Measurements from ENCODE around the gene METTL2B.
"Not testable (repeated sequence)": the region's sequence is repeated elsewhere in the genome, so short reads cannot be mapped to it uniquely, and the experiment has no call there.

Gene METTL2B

GRCh38 chr7:128526062-128526466 is 49.5 kb downstream of the METTL2B start:
- not testable (repeated sequence) for H3K4me1 ChIP-seq (ENCODE audit: control insufficient read depth, insufficient read depth, low read length); H3K27me3 ChIP-seq (ENCODE audit: control insufficient read depth in 1 of 2, insufficient read depth in 2 of 2, low read length in 2 of 2); H3K27ac ChIP-seq (ENCODE audit: low read length); H3K36me3 ChIP-seq (ENCODE audit: control insufficient read depth in 2 of 2, insufficient read depth in 2 of 2, low read length in 2 of 2); H3K9me3 ChIP-seq (ENCODE audit: control insufficient read depth in 2 of 2, low read length in 2 of 2); H3K9ac ChIP-seq (ENCODE audit: low read length in 2 of 2); H3K4me3 ChIP-seq (ENCODE audit: low read length in 2 of 2)

GRCh38 chr7:128529191-128529590 is 52.6 kb downstream of the METTL2B start:
- not testable (repeated sequence) for H3K27me3 ChIP-seq (ENCODE audit: control insufficient read depth in 1 of 2, insufficient read depth in 2 of 2, low read length in 2 of 2); H3K36me3 ChIP-seq (ENCODE audit: control insufficient read depth in 2 of 2, insufficient read depth in 2 of 2, low read length in 2 of 2); H3K9me3 ChIP-seq (ENCODE audit: control insufficient read depth in 2 of 2, low read length in 2 of 2); H3K4me3 ChIP-seq (ENCODE audit: low read length in 2 of 2); H3K9ac ChIP-seq (ENCODE audit: low read length in 2 of 2); H3K27ac ChIP-seq (ENCODE audit: low read length); H3K4me1 ChIP-seq (ENCODE audit: control insufficient read depth, insufficient read depth, low read length)

GRCh38 chr7:128530121-128530854 is 53.7 kb downstream of the METTL2B start:
- H3K27me3 ChIP-seq (ENCODE audit: control insufficient read depth in 1 of 2, insufficient read depth in 2 of 2, low read length in 2 of 2); H3K36me3 ChIP-seq (ENCODE audit: control insufficient read depth in 2 of 2, insufficient read depth in 2 of 2, low read length in 2 of 2); H3K9me3 ChIP-seq (ENCODE audit: control insufficient read depth in 2 of 2, low read length in 2 of 2); H3K4me1 ChIP-seq (ENCODE audit: control insufficient read depth, insufficient read depth, low read length): not testable (repeated sequence)
- Histone ChIP-seq H3K27ac (ENCODE audit: low read length) (peak overlapping the region; percentile 70), H3K4me3 (ENCODE audit: low read length in 2 of 2) (peak overlapping the region; percentile 67 to 76), H3K9ac (ENCODE audit: low read length in 2 of 2) (peak overlapping the region; percentile 62 to 65)

- Histone ChIP-seq H3K9ac (ENCODE audit: low read length in 2 of 2) (peak overlapping the region; percentile 21 to 65), H3K36me3 (ENCODE audit: control insufficient read depth in 2 of 2, insufficient read depth in 2 of 2, low read length in 2 of 2) (no peaks in the 10 kb centered on the region), H3K9me3 (ENCODE audit: control insufficient read depth in 2 of 2, low read length in 2 of 2) (no peaks in the 10 kb centered on the region), H3K4me3 (ENCODE audit: low read length in 2 of 2) (peak overlapping the region in 1 of 2 donors; percentile 76), H3K27ac (ENCODE audit: low read length) (peak overlapping the region; percentile 70), H3K4me1 (ENCODE audit: control insufficient read depth, insufficient read depth, low read length) (peaks cover 10% of the 10 kb centered on the region), H3K27me3 (ENCODE audit: control insufficient read depth in 1 of 2, insufficient read depth in 2 of 2, low read length in 2 of 2) (no peaks in the 10 kb centered on the region)
Measured at GRCh38 chr7:128530855-128531104, 54.2 kb downstream of the METTL2B start.

GRCh38 chr7:128531105-128531954 is 54.8 kb downstream of the METTL2B start:
- H3K27me3 ChIP-seq (ENCODE audit: control insufficient read depth in 1 of 2, insufficient read depth in 2 of 2, low read length in 2 of 2); H3K4me1 ChIP-seq (ENCODE audit: control insufficient read depth, insufficient read depth, low read length); H3K9me3 ChIP-seq (ENCODE audit: control insufficient read depth in 2 of 2, low read length in 2 of 2); H3K36me3 ChIP-seq (ENCODE audit: control insufficient read depth in 2 of 2, insufficient read depth in 2 of 2, low read length in 2 of 2): not testable (repeated sequence)
- peak overlapping the region; percentile 70 for H3K27ac ChIP-seq (ENCODE audit: low read length)
- H3K9ac ChIP-seq (ENCODE audit: low read length in 2 of 2), result peak overlapping the region; percentile 76 to 81
- H3K4me3 ChIP-seq (ENCODE audit: low read length in 2 of 2), result peak overlapping the region; percentile 35 to 76

GRCh38 chr7:128531955-128532478 is 55.5 kb downstream of the METTL2B start:
- Histone ChIP-seq H3K4me3 (ENCODE audit: low read length in 2 of 2) (peak overlapping the region; percentile 71 to 76), H3K27ac (ENCODE audit: low read length) (peak overlapping the region; percentile 70), H3K9ac (ENCODE audit: low read length in 2 of 2) (peak overlapping the region; percentile 76 to 81)
- not testable (repeated sequence) for H3K9me3 ChIP-seq (ENCODE audit: control insufficient read depth in 2 of 2, low read length in 2 of 2); H3K27me3 ChIP-seq (ENCODE audit: control insufficient read depth in 1 of 2, insufficient read depth in 2 of 2, low read length in 2 of 2); H3K4me1 ChIP-seq (ENCODE audit: control insufficient read depth, insufficient read depth, low read length); H3K36me3 ChIP-seq (ENCODE audit: control insufficient read depth in 2 of 2, insufficient read depth in 2 of 2, low read length in 2 of 2)

- H3K9ac ChIP-seq (ENCODE audit: low read length in 2 of 2), result peak overlapping the region in 1 of 2 donors; percentile 45
- not testable (repeated sequence) for H3K9me3 ChIP-seq (ENCODE audit: control insufficient read depth in 2 of 2, low read length in 2 of 2); H3K4me3 ChIP-seq (ENCODE audit: low read length in 2 of 2); H3K27ac ChIP-seq (ENCODE audit: low read length); H3K27me3 ChIP-seq (ENCODE audit: control insufficient read depth in 1 of 2, insufficient read depth in 2 of 2, low read length in 2 of 2); H3K36me3 ChIP-seq (ENCODE audit: control insufficient read depth in 2 of 2, insufficient read depth in 2 of 2, low read length in 2 of 2); H3K4me1 ChIP-seq (ENCODE audit: control insufficient read depth, insufficient read depth, low read length)
Measured at GRCh38 chr7:128532956-128533355, 56.4 kb downstream of the METTL2B start.

- not testable (repeated sequence) for H3K4me1 ChIP-seq (ENCODE audit: control insufficient read depth, insufficient read depth, low read length); H3K9me3 ChIP-seq (ENCODE audit: control insufficient read depth in 2 of 2, low read length in 2 of 2); H3K27me3 ChIP-seq (ENCODE audit: control insufficient read depth in 1 of 2, insufficient read depth in 2 of 2, low read length in 2 of 2); H3K27ac ChIP-seq (ENCODE audit: low read length); H3K4me3 ChIP-seq (ENCODE audit: low read length in 2 of 2); H3K36me3 ChIP-seq (ENCODE audit: control insufficient read depth in 2 of 2, insufficient read depth in 2 of 2, low read length in 2 of 2); H3K9ac ChIP-seq (ENCODE audit: low read length in 2 of 2)
Measured at GRCh38 chr7:128537410-128537809, 60.9 kb downstream of the METTL2B start.

- not testable (repeated sequence) for H3K36me3 ChIP-seq (ENCODE audit: control insufficient read depth in 2 of 2, insufficient read depth in 2 of 2, low read length in 2 of 2); H3K4me3 ChIP-seq (ENCODE audit: low read length in 2 of 2); H3K27ac ChIP-seq (ENCODE audit: low read length); H3K4me1 ChIP-seq (ENCODE audit: control insufficient read depth, insufficient read depth, low read length); H3K27me3 ChIP-seq (ENCODE audit: control insufficient read depth in 1 of 2, insufficient read depth in 2 of 2, low read length in 2 of 2); H3K9me3 ChIP-seq (ENCODE audit: control insufficient read depth in 2 of 2, low read length in 2 of 2); H3K9ac ChIP-seq (ENCODE audit: low read length in 2 of 2)
Measured at GRCh38 chr7:128542530-128542929, 66.0 kb downstream of the METTL2B start.

- H3K4me3 ChIP-seq (ENCODE audit: low read length in 2 of 2); H3K4me1 ChIP-seq (ENCODE audit: control insufficient read depth, insufficient read depth, low read length); H3K27ac ChIP-seq (ENCODE audit: low read length); H3K9ac ChIP-seq (ENCODE audit: low read length in 2 of 2); H3K9me3 ChIP-seq (ENCODE audit: control insufficient read depth in 2 of 2, low read length in 2 of 2); H3K27me3 ChIP-seq (ENCODE audit: control insufficient read depth in 1 of 2, insufficient read depth in 2 of 2, low read length in 2 of 2); H3K36me3 ChIP-seq (ENCODE audit: control insufficient read depth in 2 of 2, insufficient read depth in 2 of 2, low read length in 2 of 2): not testable (repeated sequence)
Measured at GRCh38 chr7:128543300-128543699, 66.8 kb downstream of the METTL2B start.

- not testable (repeated sequence) for H3K4me3 ChIP-seq (ENCODE audit: low read length in 2 of 2); H3K4me1 ChIP-seq (ENCODE audit: control insufficient read depth, insufficient read depth, low read length)
Measured at GRCh38 chr7:128546319-128546851, 69.8 kb downstream of the METTL2B start.

More at GRCh38 chr7:128546319-128546851, 69.8 kb downstream of the METTL2B start:
- not testable (repeated sequence) for H3K9ac ChIP-seq (ENCODE audit: low read length in 2 of 2); H3K27me3 ChIP-seq (ENCODE audit: control insufficient read depth in 1 of 2, insufficient read depth in 2 of 2, low read length in 2 of 2); H3K27ac ChIP-seq (ENCODE audit: low read length); H3K36me3 ChIP-seq (ENCODE audit: control insufficient read depth in 2 of 2, insufficient read depth in 2 of 2, low read length in 2 of 2); H3K9me3 ChIP-seq (ENCODE audit: control insufficient read depth in 2 of 2, low read length in 2 of 2)

All from stomach smooth muscle (tissue), 2 donors.